ENCODE data around the gene GIPC2. TPM values are rescaled to one million over a fixed set of nuclear protein-coding genes. Genes with fewer than 3 reads are reported as not detected.
"Not testable (repeated sequence)": the region's sequence is repeated elsewhere in the genome, so short reads cannot be mapped to it uniquely, and the experiment has no call there.

The GIPC2 gene
- polyA plus RNA-seq, 3 donors from 2014 or later: 0.12 TPM; not detected in 2

- H3K27me3 Mint-ChIP-seq (ENCODE audit: low read depth in 3 of 3): peaks cover 0 to 8% (median 6%) of the 10 kb centered on the region in 3 donors
- no peak overlapping the region for H3K4me3 Mint-ChIP-seq
- H3K9me3 Mint-ChIP-seq: peaks cover 8 to 23% (median 18%) of the 10 kb centered on the region in 6 donors
- peaks cover 5 to 14% (median 8%) of the 10 kb centered on the region in 3 donors for H3K36me3 Mint-ChIP-seq
- DNase-seq: no peak
- no peak overlapping the region for H3K27ac Mint-ChIP-seq
- peaks cover 11 to 13% of the 10 kb centered on the region in 2 donors for H3K4me1 Mint-ChIP-seq
These were observed 36.5 kb downstream of the GIPC2 start for GRCh38 chr1:78081980-78082860.

- not testable (repeated sequence) for DNase-seq; H3K27me3 Mint-ChIP-seq (ENCODE audit: low read depth in 3 of 3); H3K4me3 Mint-ChIP-seq; H3K27ac Mint-ChIP-seq
- Mint-ChIP-seq H3K9me3 (peaks cover 8 to 27% (median 18%) of the 10 kb centered on the region in 6 donors), H3K4me1 (peaks cover 11 to 13% of the 10 kb centered on the region in 2 donors), H3K36me3 (peaks cover 5 to 14% (median 8%) of the 10 kb centered on the region in 3 donors)
These were observed 38.9 kb downstream of the GIPC2 start for GRCh38 chr1:78084639-78085038.

- Mint-ChIP-seq H3K4me1 (no peaks in the 10 kb centered on the region), H3K27ac (no peak overlapping the region), H3K27me3 (ENCODE audit: low read depth in 3 of 3) (peaks cover 0 to 9% (median 8%) of the 10 kb centered on the region in 3 donors), H3K9me3 (peaks cover 8 to 27% (median 18%) of the 10 kb centered on the region in 6 donors), H3K4me3 (no peak overlapping the region), H3K36me3 (peaks cover 5 to 14% (median 8%) of the 10 kb centered on the region in 3 donors)
- DNase-seq: no peak
These were observed 40.9 kb downstream of the GIPC2 start for GRCh38 chr1:78086697-78087096.

GRCh38 chr1:78088015-78088414, 42.2 kb downstream of the GIPC2 start:
- Mint-ChIP-seq H3K4me1 (no peaks in the 10 kb centered on the region), H3K27me3 (ENCODE audit: low read depth in 3 of 3) (peaks cover 0 to 9% (median 8%) of the 10 kb centered on the region in 3 donors), H3K36me3 (peaks cover 5 to 14% (median 8%) of the 10 kb centered on the region in 3 donors), H3K9me3 (peaks cover 8 to 27% (median 18%) of the 10 kb centered on the region in 6 donors), H3K4me3 (no peak overlapping the region), H3K27ac (no peak overlapping the region)
- DNase-seq: no peak

GRCh38 chr1:78088486-78088885, 42.7 kb downstream of the GIPC2 start:
- Mint-ChIP-seq H3K27ac (no peak overlapping the region), H3K4me3 (no peak overlapping the region), H3K9me3 (peaks cover 8 to 27% (median 18%) of the 10 kb centered on the region in 6 donors), H3K27me3 (ENCODE audit: low read depth in 3 of 3) (peaks cover under 1 to 9% (median 8%) of the 10 kb centered on the region in 3 donors), H3K36me3 (peaks cover 5 to 14% (median 8%) of the 10 kb centered on the region in 3 donors), H3K4me1 (no peaks in the 10 kb centered on the region)
- DNase-seq: no peak

GRCh38 chr1:78089010-78089409, 43.2 kb downstream of the GIPC2 start:
- Mint-ChIP-seq H3K36me3 (peaks cover 5 to 14% (median 8%) of the 10 kb centered on the region in 3 donors), H3K27me3 (ENCODE audit: low read depth in 3 of 3) (peaks cover 2 to 8% (median 6%) of the 10 kb centered on the region in 3 donors), H3K9me3 (peaks cover 8 to 27% (median 18%) of the 10 kb centered on the region in 6 donors), H3K4me3 (no peak overlapping the region), H3K27ac (no peak overlapping the region), H3K4me1 (no peaks in the 10 kb centered on the region)
- no peak for DNase-seq

GRCh38 chr1:78090472-78091133, 44.8 kb downstream of the GIPC2 start:
- Mint-ChIP-seq H3K4me1 (no peaks in the 10 kb centered on the region), H3K9me3 (peaks cover 8 to 21% (median 14%) of the 10 kb centered on the region in 6 donors), H3K27me3 (ENCODE audit: low read depth in 3 of 3) (peaks cover 2 to 8% (median 6%) of the 10 kb centered on the region in 3 donors), H3K27ac (no peak overlapping the region), H3K36me3 (peaks cover 5 to 10% (median 8%) of the 10 kb centered on the region in 3 donors), H3K4me3 (no peak overlapping the region)
- no peak for DNase-seq

GRCh38 chr1:78091215-78091813, 45.5 kb downstream of the GIPC2 start:
- DNase-seq: no peak
- H3K9me3 Mint-ChIP-seq: peaks cover 6 to 14% (median 7%) of the 10 kb centered on the region in 6 donors

GRCh38 chr1:78091886-78092285, 46.1 kb downstream of the GIPC2 start:
- H3K27me3 Mint-ChIP-seq (ENCODE audit: low read depth in 3 of 3): peaks cover 2 to 7% (median 5%) of the 10 kb centered on the region in 3 donors
- H3K27ac Mint-ChIP-seq: no peak overlapping the region
- DNase-seq: no peak
- H3K36me3 Mint-ChIP-seq: peaks cover 0 to under 1% (median under 1%) of the 10 kb centered on the region in 3 donors
- H3K9me3 Mint-ChIP-seq: peaks cover 0 to 8% (median 2%) of the 10 kb centered on the region in 6 donors
- no peaks in the 10 kb centered on the region for H3K4me1 Mint-ChIP-seq
- no peak overlapping the region for H3K4me3 Mint-ChIP-seq

More at GRCh38 chr1:78091215-78091813, 45.5 kb downstream of the GIPC2 start:
- no peak overlapping the region for H3K4me3 Mint-ChIP-seq
- no peak overlapping the region for H3K27ac Mint-ChIP-seq
- peaks cover 2 to 6% (median 6%) of the 10 kb centered on the region in 3 donors for H3K27me3 Mint-ChIP-seq (ENCODE audit: low read depth in 3 of 3)
- peaks cover under 1 to 4% (median 4%) of the 10 kb centered on the region in 3 donors for H3K36me3 Mint-ChIP-seq
- H3K4me1 Mint-ChIP-seq: no peaks in the 10 kb centered on the region

- Mint-ChIP-seq H3K27me3 (ENCODE audit: low read depth in 3 of 3) (peaks cover 2 to 9% (median 7%) of the 10 kb centered on the region in 3 donors), H3K27ac (no peak overlapping the region), H3K4me1 (no peaks in the 10 kb centered on the region), H3K4me3 (no peak overlapping the region), H3K9me3 (peaks cover 0 to under 1% (median 0%) of the 10 kb centered on the region in 6 donors), H3K36me3 (no peaks in the 10 kb centered on the region)
- no peak for DNase-seq
These were observed 46.9 kb downstream of the GIPC2 start for GRCh38 chr1:78092643-78093042.

- Mint-ChIP-seq H3K27me3 (ENCODE audit: low read depth in 3 of 3) (peaks cover 2 to 10% (median 7%) of the 10 kb centered on the region in 3 donors), H3K36me3 (no peaks in the 10 kb centered on the region), H3K4me1 (no peaks in the 10 kb centered on the region), H3K9me3 (no peaks in the 10 kb centered on the region), H3K27ac (no peak overlapping the region), H3K4me3 (no peak overlapping the region)
- DNase-seq: no peak
These were observed 47.8 kb downstream of the GIPC2 start for GRCh38 chr1:78093560-78093959.

- no peaks in the 10 kb centered on the region for H3K36me3 Mint-ChIP-seq
- H3K4me1 Mint-ChIP-seq: no peaks in the 10 kb centered on the region
- peaks cover 2 to 10% (median 7%) of the 10 kb centered on the region in 3 donors for H3K27me3 Mint-ChIP-seq (ENCODE audit: low read depth in 3 of 3)
- H3K4me3 Mint-ChIP-seq: no peak overlapping the region
- no peak for DNase-seq
- peaks cover 0 to 2% (median 0%) of the 10 kb centered on the region in 6 donors for H3K9me3 Mint-ChIP-seq
- no peak overlapping the region for H3K27ac Mint-ChIP-seq
These were observed 48.9 kb downstream of the GIPC2 start for GRCh38 chr1:78094639-78095038.

GRCh38 chr1:78095593-78095992, 49.8 kb downstream of the GIPC2 start:
- Mint-ChIP-seq H3K4me3 (no peak overlapping the region), H3K27me3 (ENCODE audit: low read depth in 3 of 3) (peaks cover 2 to 10% (median 6%) of the 10 kb centered on the region in 3 donors), H3K9me3 (peaks cover 0 to 5% (median 0%) of the 10 kb centered on the region in 6 donors), H3K27ac (no peak overlapping the region), H3K36me3 (peaks cover 0 to 3% (median 0%) of the 10 kb centered on the region in 3 donors), H3K4me1 (no peaks in the 10 kb centered on the region)
- DNase-seq: no peak
